Measurements from ENCODE around the gene ACOT13.

Gene ACOT13

DNA sequence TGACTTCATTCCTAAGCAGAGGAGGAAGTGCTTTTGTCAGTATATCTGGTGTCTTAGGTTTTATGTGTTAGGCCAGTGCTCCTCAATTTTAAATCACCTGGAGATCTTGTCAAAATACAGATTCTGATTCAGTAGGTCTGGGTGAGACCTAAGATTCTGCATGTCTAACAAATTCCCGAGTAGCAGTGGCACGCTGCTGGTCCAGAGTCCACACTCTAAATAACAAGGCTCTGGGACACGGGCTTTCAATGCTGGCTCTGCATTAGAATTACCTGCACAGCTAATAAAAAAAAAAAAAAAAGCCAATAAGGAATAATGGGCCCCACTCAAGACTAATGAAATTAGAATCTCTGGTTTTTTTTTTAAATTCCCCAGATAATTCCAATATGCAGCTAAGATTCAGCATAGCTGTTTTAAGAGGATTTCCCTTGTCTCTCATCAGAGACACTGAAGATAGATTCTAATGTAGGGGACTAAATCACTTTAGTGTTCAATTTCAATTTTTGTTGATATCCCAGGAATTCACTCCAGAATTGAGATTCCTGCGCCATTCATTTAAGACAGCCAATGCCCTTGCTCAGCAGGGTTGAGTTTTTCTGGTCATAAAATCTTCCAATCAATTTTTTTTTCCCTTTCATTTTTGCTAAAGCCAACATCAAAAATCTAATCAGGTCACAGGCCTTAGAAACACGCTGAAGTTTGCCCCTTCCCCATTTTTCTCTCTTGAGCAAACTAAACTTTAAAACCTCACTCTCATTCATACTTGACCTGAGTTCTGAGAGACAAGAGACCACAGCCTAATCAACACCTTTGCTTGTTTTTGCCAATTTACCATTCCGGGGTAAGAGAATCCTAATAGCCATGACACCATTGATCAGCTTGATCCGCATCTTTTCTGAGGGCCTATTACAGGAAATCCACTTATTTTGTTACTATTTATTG, 2.6 kb upstream of the ACOT13 start:
- TF ChIP-seq YY1 (IDR thresholded peaks at IDR 0.05; ENCODE audit: low read depth) (no peak), RAD21 (IDR thresholded peaks at IDR 0.05; ENCODE audit: low read depth) (no peak), TEAD4 (IDR thresholded peaks at IDR 0.05) (no peak), TAF1 (IDR thresholded peaks at IDR 0.05; ENCODE audit: low read depth) (no peak), MAX (IDR thresholded peaks at IDR 0.05) (no peak)

DNA sequence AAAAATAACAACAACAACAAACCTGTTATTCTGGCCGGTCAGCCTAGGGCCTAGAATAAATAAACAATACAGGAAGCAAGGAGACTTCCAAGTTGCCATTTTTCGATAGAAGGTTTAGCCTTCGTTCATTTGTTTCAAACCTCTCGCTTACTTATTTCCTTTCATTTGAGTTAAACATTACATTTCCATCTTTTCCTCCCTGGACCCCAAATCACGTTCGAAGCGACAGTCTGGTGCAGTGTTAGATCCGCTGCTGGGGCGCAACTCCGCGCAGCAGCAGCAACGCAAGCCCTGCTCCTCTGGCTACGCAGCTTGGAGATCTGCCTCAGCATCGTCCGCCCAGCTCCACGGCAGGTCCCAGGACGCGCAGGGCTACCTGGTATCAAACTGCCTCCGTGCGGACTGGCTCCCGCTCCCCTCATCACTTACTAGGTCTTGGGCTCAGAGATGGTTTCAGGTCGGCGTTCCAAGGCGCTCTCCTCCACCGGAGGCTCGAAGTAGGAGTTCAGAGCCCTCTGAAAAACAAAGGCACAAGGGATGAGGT, 708 bp upstream of the ACOT13 start:
- TF ChIP-seq TEAD4 (IDR thresholded peaks at IDR 0.05): no peak
- no peak for TF ChIP-seq YY1 (IDR thresholded peaks at IDR 0.05; ENCODE audit: low read depth)
- no peak for TF ChIP-seq TAF1 (IDR thresholded peaks at IDR 0.05; ENCODE audit: low read depth)
- no peak for TF ChIP-seq FOXM1 (IDR thresholded peaks at IDR 0.05; ENCODE audit: borderline replicate concordance, low read depth)
- TF ChIP-seq, protein P1, sequence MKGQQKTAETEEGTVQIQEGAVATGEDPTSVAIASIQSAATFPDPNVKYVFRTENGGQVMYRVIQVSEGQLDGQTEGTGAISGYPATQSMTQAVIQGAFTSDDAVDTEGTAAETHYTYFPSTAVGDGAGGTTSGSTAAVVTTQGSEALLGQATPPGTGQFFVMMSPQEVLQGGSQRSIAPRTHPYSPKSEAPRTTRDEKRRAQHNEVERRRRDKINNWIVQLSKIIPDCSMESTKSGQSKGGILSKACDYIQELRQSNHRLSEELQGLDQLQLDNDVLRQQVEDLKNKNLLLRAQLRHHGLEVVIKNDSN (IDR thresholded peaks at IDR 0.05): no peak
- no peak for TF ChIP-seq EGR1 (IDR thresholded peaks at IDR 0.05)
- no peak for TF ChIP-seq TCF12 (IDR thresholded peaks at IDR 0.05; ENCODE audit: low read depth)
- TF ChIP-seq EP300 (IDR thresholded peaks at IDR 0.05; ENCODE audit: borderline replicate concordance): no peak
- TF ChIP-seq RAD21 (IDR thresholded peaks at IDR 0.05; ENCODE audit: low read depth): no peak
- TF ChIP-seq NFIC (IDR thresholded peaks at IDR 0.05): no peak
- no peak for TF ChIP-seq MAX (IDR thresholded peaks at IDR 0.05)
- TF ChIP-seq ZBTB7A (IDR thresholded peaks at IDR 0.05; ENCODE audit: low read depth): no peak
- TF ChIP-seq CREB1 (IDR thresholded peaks at IDR 0.05; ENCODE audit: low read depth): no peak
- no peak for TF ChIP-seq CEBPB (IDR thresholded peaks at IDR 0.05)
- no peak for TF ChIP-seq REST (IDR thresholded peaks at IDR 0.05; ENCODE audit: low read depth)

GRCh38 chr6:24667378-24667803, 514 bp downstream of the ACOT13 start:
- TF ChIP-seq EP300 (IDR thresholded peaks at IDR 0.05; ENCODE audit: borderline replicate concordance) (no peak), TAF1 (IDR thresholded peaks at IDR 0.05; ENCODE audit: low read depth) (no peak), CREB1 (IDR thresholded peaks at IDR 0.05; ENCODE audit: low read depth) (no peak), TEAD4 (IDR thresholded peaks at IDR 0.05) (no peak), EGR1 (IDR thresholded peaks at IDR 0.05) (no peak), MAX (IDR thresholded peaks at IDR 0.05) (no peak), TCF12 (IDR thresholded peaks at IDR 0.05; ENCODE audit: low read depth) (no peak), ZBTB7A (IDR thresholded peaks at IDR 0.05; ENCODE audit: low read depth) (no peak), YY1 (IDR thresholded peaks at IDR 0.05; ENCODE audit: low read depth) (no peak), REST (IDR thresholded peaks at IDR 0.05; ENCODE audit: low read depth) (no peak), RAD21 (IDR thresholded peaks at IDR 0.05; ENCODE audit: low read depth) (no peak), CEBPB (IDR thresholded peaks at IDR 0.05) (no peak)
- TF ChIP-seq, protein P1 (IDR thresholded peaks at IDR 0.05): no peak

DNA sequence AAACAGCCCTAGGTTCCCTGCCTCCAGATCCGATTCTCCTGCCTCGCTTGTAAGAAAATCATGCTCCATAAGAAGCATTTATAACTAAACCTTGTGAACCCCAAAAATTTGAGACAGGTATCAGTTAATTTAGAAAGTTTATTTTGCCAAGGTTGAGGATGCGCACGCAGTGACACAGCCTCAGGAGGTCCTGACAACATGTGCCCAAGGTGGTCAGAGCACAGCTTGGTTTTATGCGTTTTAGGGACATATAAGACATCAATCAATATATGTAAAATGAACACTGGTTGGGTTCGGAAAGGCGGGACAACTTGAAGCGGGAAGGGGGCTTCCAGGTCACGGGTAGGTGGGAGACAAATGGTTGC, 2.1 kb downstream of the ACOT13 start:
- TF ChIP-seq TEAD4 (IDR thresholded peaks at IDR 0.05) (no peak), CREB1 (IDR thresholded peaks at IDR 0.05; ENCODE audit: low read depth) (no peak), TAF1 (IDR thresholded peaks at IDR 0.05; ENCODE audit: low read depth) (no peak), REST (IDR thresholded peaks at IDR 0.05; ENCODE audit: low read depth) (no peak), RAD21 (IDR thresholded peaks at IDR 0.05; ENCODE audit: low read depth) (no peak), YY1 (IDR thresholded peaks at IDR 0.05; ENCODE audit: low read depth) (no peak), EP300 (IDR thresholded peaks at IDR 0.05; ENCODE audit: borderline replicate concordance) (no peak), NFIC (IDR thresholded peaks at IDR 0.05) (no peak), MAX (IDR thresholded peaks at IDR 0.05) (no peak), ZBTB7A (IDR thresholded peaks at IDR 0.05; ENCODE audit: low read depth) (no peak), TCF12 (IDR thresholded peaks at IDR 0.05; ENCODE audit: low read depth) (no peak), CEBPB (IDR thresholded peaks at IDR 0.05) (no peak), EGR1 (IDR thresholded peaks at IDR 0.05) (no peak), FOXM1 (IDR thresholded peaks at IDR 0.05; ENCODE audit: borderline replicate concordance, low read depth) (no peak)
- TF ChIP-seq, protein P1 (IDR thresholded peaks at IDR 0.05): no peak

All from Ishikawa (cell line).